ENCODE measurements around the gene YTHDF2. TPM values are rescaled to one million over a fixed set of nuclear protein-coding genes. Genes with fewer than 3 reads are reported as not detected.

YTHDF2 gene
- total and polyA plus RNA-seq, 9 of the 15 experiments (the other 6 are each of a cell fraction or from before 2014, with no cell fraction given): 41.0 to 111 (median 83.3) TPM

DNA sequence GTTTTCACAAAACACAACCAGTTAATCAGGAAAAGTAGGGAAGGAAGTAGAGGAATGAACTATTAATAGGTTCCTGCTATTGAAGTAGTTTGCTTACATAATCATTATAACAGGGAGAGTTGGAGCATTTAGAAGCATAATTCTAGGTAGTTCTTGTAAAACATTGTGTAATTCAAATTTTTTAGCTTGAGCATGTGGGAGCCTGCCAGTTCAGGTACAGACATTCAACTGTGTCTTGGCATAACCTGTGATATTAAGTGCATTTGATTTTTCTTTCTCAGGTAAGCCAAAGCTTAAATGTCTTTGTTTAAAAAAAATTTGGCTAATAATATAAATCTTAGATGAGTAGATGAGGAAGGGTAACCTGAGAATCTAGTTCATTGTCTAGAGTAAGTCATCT lies 3.4 kb downstream of the YTHDF2 start:
- TF ChIP-seq, protein P1, sequence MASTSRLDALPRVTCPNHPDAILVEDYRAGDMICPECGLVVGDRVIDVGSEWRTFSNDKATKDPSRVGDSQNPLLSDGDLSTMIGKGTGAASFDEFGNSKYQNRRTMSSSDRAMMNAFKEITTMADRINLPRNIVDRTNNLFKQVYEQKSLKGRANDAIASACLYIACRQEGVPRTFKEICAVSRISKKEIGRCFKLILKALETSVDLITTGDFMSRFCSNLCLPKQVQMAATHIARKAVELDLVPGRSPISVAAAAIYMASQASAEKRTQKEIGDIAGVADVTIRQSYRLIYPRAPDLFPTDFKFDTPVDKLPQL (IDR thresholded peaks at IDR 0.05; ENCODE audit: extremely low read depth, insufficient read length): no peak
- TF ChIP-seq SMAD1 (IDR thresholded peaks at IDR 0.05; ENCODE audit: low read depth, low read length, partially characterized antibody) (no peak), RBFOX2 (IDR thresholded peaks at IDR 0.05; ENCODE audit: low read depth, low read length) (peak; percentile 52), TCF7 (IDR thresholded peaks at IDR 0.05; ENCODE audit: borderline replicate concordance) (no peak), ZNF780A (CRISPR knock-in tag; IDR thresholded peaks at IDR 0.05) (no peak), TAL1 (IDR thresholded peaks at IDR 0.05) (no peak), TCF3 (CRISPR knock-in tag; IDR thresholded peaks at IDR 0.05) (no peak), POLR2H (tag; IDR thresholded peaks at IDR 0.05; ENCODE audit: low read depth) (0 out of 2 replicates have a peak, but pooled peaks have one; percentile 47), PRPF4 (IDR thresholded peaks at IDR 0.05; ENCODE audit: insufficient read depth, low read depth, low read length, poor library complexity, severe bottlenecking) (no peak), ZNF184 (CRISPR knock-in tag; IDR thresholded peaks at IDR 0.05) (no peak), POLR2G (IDR thresholded peaks at IDR 0.05; ENCODE audit: low read depth, low read length) (0 out of 2 replicates have a peak, but pooled peaks have one; percentile 7)
- Histone ChIP-seq H3K27me3 (ENCODE audit: control insufficient read depth in 2 of 2, insufficient read depth in 2 of 2, low read length in 2 of 2) (no peaks in the 10 kb centered on the region), H3K36me3 (ENCODE audit: control insufficient read depth, insufficient read depth, low read length) (peaks cover 74% of the 10 kb centered on the region), H3K4me3 (no peak overlapping the region), H3K4me1 (replicated peaks in 1 of 2; ENCODE audit: control insufficient read depth in 2 of 2, insufficient read depth in 2 of 2, low read length in 2 of 2) (peaks cover 25 to 30% of the 10 kb centered on the region in 2 experiments; a peak in 4 of 5 replicates), H3K79me2 (ENCODE audit: control insufficient read depth, insufficient read depth, low read length) (peaks cover 86% of the 10 kb centered on the region), H3K9ac (ENCODE audit: insufficient read depth in 1 of 2, low read depth in 2 of 2, low read length in 2 of 2) (no peak overlapping the region; a peak in 1 of 4 replicates), H3K4me2 (ENCODE audit: insufficient read depth, low read length) (no peak overlapping the region), H3K27ac (ENCODE audit: extremely low read depth, low read depth, low read length) (no peak overlapping the region), H3K9me1 (ENCODE audit: control insufficient read depth, insufficient read depth, low read length) (peaks cover 2% of the 10 kb centered on the region), H4K20me1 (replicated peaks; ENCODE audit: control insufficient read depth, insufficient read depth, low read length) (peaks cover 32% of the 10 kb centered on the region), H3K9me3 (replicated peaks; ENCODE audit: control insufficient read depth, insufficient read depth, low read depth, low read length) (no peaks in the 10 kb centered on the region), H2AFZ (ENCODE audit: low read depth, low read length) (no peak overlapping the region)
- no peak for FAIRE-seq
- no peak for DNase-seq (ENCODE audit: extremely low read depth in 1 of 4, low spot score in 3 of 4)
- POLR2A ChIA-PET: interaction anchor here (0.6 to 3.1 kb wide), 7 partner anchors 8 to 215 kb away, joined by 3 to 16 read pairs (median 4); partner anchors contain the start of genes RAB42 and RNU11
- CTCF ChIA-PET (ENCODE audit: low intra/inter-chr PET ratio): interaction anchor here (0.5 kb wide), 1 partner anchor 168 kb away, joined by 5 read pairs; no protein-coding TSS in a partner anchor
- no peak for ATAC-seq
- BruUV-seq (replicated peaks): no TSS peak
- in situ Hi-C loops (cut with MboI): no loop called here
- intact Hi-C loops (cut with micrococcal nuclease): no loop called here
